ENCODE results near the gene MED12L. TPM values are rescaled to one million over a fixed set of nuclear protein-coding genes. Genes with fewer than 3 reads are reported as not detected.
"Not testable (repeated sequence)": the region's sequence is repeated elsewhere in the genome, so short reads cannot be mapped to it uniquely, and the experiment has no call there.

The MED12L gene
- total RNA-seq, 4 donors from 2014 or later, result 0.15 to 0.37 (median 0.22) TPM

DNA sequence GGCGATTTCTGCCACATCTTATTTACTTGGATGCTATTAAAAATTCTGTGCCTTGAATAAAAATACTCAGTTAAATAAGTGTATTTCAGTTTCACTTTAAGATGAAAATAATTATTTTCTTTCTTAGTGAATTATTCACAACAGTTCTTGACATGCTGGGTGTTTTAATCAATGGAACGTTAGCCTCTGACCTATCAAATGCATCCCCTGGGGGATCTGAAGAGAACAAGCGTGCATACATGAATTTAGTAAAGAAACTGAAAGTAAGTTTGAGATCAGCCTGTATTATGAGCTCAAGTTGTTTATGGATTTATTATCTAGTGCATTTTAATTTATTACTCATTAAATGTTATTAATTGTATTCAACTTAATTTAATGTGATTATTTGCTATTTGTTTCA lies 298.5 kb downstream of the MED12L start:
- no peak overlapping the region for H3K4me3 ChIP-seq (ENCODE audit: low read depth, poor library complexity, severe bottlenecking)
- no peak for DNase-seq (ENCODE audit: low spot score in 2 of 2)
- intact Hi-C loops (cut with DNase I; ENCODE audit: low total_unique reads), result no loop called here
- TF ChIP-seq, protein P1, sequence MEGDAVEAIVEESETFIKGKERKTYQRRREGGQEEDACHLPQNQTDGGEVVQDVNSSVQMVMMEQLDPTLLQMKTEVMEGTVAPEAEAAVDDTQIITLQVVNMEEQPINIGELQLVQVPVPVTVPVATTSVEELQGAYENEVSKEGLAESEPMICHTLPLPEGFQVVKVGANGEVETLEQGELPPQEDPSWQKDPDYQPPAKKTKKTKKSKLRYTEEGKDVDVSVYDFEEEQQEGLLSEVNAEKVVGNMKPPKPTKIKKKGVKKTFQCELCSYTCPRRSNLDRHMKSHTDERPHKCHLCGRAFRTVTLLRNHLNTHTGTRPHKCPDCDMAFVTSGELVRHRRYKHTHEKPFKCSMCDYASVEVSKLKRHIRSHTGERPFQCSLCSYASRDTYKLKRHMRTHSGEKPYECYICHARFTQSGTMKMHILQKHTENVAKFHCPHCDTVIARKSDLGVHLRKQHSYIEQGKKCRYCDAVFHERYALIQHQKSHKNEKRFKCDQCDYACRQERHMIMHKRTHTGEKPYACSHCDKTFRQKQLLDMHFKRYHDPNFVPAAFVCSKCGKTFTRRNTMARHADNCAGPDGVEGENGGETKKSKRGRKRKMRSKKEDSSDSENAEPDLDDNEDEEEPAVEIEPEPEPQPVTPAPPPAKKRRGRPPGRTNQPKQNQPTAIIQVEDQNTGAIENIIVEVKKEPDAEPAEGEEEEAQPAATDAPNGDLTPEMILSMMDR (IDR thresholded peaks at IDR 0.05), result no peak
- TF ChIP-seq POLR2A (IDR thresholded peaks at IDR 0.05), result no peak
- WGBS, 2 donors, result 33 to 35% methylated on average over 3 of the region's 3 CpGs

DNA sequence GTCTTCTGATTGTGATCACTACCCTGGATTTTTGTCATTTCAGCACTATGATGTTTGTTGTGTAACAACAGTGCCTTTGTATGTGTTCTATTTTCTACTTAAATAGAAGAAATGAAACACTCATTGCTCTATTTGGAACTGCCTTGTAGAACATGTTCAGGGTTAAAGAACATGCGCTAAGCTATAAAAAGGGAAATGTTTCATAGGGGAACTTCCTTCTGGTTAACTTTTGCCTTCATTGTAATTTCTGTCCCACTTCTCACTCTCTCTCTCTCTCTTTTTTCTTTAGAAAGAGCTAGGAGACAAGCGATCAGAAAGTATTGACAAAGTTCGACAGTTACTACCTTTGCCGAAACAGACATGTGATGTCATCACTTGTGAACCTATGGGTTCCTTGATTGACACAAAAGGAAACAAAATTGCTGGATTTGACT lies 299.3 kb downstream of the MED12L start, which contains the start of gene P2RY12:
TSS of gene P2RY12 (minus strand) at position 13 of the 434 bp plus-strand sequence. CDS start 45,908 bp downstream, outside the sequence.
- TF ChIP-seq, protein P1 (IDR thresholded peaks at IDR 0.05), result no peak
- TF ChIP-seq POLR2A (IDR thresholded peaks at IDR 0.05), result no peak
- DNase-seq (ENCODE audit: low spot score in 2 of 2), result no peak
- intact Hi-C loops (cut with DNase I; ENCODE audit: low total_unique reads), result no loop called here
- 85 to 89% methylated on average over 4 of the region's 4 CpGs for WGBS, 2 donors
- H3K4me3 ChIP-seq (ENCODE audit: low read depth, poor library complexity, severe bottlenecking), result no peak within 1 kb of the TSS

DNA sequence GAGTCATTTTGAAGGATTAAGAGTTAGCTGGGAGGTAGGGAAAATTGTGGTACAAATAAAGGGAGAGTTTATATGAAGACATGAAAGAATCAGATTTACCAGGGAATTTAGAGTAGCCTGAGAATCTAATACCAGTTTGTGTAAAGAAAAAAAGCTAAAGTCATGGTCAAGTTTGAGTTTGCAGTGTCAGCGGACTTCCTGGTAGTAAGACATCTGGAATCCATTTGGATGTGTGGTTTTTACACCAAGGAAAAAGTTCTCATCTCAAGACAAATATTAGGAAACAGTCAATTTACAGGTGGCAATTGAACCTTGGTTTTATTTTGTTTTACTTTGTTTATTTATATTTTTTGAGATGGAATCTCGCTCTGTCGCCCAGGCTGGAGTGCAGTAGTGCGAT lies 300.6 kb downstream of the MED12L start:
- no peak overlapping the region for H3K4me3 ChIP-seq (ENCODE audit: low read depth, poor library complexity, severe bottlenecking)
- intact Hi-C loops (cut with DNase I; ENCODE audit: low total_unique reads), result no loop called here
- no peak for DNase-seq (ENCODE audit: low spot score in 2 of 2)
- WGBS, 2 donors, result 88 to 90% methylated on average over 4 of the region's 4 CpGs
- TF ChIP-seq POLR2A (IDR thresholded peaks at IDR 0.05), result no peak
- TF ChIP-seq, protein P1 (IDR thresholded peaks at IDR 0.05), result no peak

DNA sequence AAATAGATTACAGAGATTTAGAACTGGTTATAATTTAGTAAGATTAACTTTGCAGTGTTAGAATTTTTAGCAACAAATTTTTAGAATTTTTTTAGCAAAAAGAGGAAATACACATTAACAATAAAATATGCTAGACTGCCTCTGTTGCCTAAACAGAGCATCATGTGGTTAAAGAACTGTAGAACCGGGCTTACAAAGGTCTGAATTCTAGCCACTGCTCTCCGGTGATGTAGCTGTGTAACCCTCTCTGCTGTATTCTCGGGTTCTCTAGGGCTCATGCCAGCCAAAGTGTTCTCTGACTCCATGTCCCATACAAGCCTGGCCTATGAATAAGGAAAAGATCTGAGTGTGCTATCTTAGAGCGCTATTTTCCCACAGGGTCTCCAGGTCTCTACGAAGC lies 302.0 kb downstream of the MED12L start:
- no peak for DNase-seq (ENCODE audit: low spot score in 2 of 2)
- H3K4me3 ChIP-seq (ENCODE audit: low read depth, poor library complexity, severe bottlenecking), result no peak overlapping the region
- WGBS, 2 donors, result 85 to 87% methylated on average over 5 of the region's 5 CpGs
- intact Hi-C loops (cut with DNase I; ENCODE audit: low total_unique reads), result no loop called here
- TF ChIP-seq POLR2A (IDR thresholded peaks at IDR 0.05), result no peak
- TF ChIP-seq, protein P1 (IDR thresholded peaks at IDR 0.05), result no peak

DNA sequence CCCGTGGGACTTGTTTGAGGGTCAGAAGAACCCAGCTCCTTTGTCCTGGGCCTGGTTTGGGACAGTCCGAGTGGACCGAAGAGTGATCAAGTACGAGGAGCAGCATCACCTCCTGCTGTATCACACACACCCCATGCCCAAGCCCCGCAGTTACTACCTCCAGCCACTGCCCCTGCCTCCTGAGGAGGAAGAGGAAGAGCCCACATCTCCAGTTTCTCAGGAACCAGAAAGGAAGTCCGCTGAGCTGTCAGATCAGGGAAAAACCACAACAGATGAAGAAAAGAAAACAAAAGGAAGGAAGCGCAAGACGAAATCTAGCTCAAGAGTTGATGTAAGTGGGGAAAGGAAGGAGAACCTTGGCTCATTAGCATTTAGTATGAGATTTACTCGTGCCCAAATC lies 302.4 kb downstream of the MED12L start:
- intact Hi-C loops (cut with DNase I; ENCODE audit: low total_unique reads), result no loop called here
- no peak for DNase-seq (ENCODE audit: low spot score in 2 of 2)
- WGBS, 2 donors, result 83% methylated on average over 9 of the region's 9 CpGs
- no peak for TF ChIP-seq POLR2A (IDR thresholded peaks at IDR 0.05)
- TF ChIP-seq, protein P1 (IDR thresholded peaks at IDR 0.05), result no peak
- H3K4me3 ChIP-seq (ENCODE audit: low read depth, poor library complexity, severe bottlenecking), result no peak overlapping the region

DNA sequence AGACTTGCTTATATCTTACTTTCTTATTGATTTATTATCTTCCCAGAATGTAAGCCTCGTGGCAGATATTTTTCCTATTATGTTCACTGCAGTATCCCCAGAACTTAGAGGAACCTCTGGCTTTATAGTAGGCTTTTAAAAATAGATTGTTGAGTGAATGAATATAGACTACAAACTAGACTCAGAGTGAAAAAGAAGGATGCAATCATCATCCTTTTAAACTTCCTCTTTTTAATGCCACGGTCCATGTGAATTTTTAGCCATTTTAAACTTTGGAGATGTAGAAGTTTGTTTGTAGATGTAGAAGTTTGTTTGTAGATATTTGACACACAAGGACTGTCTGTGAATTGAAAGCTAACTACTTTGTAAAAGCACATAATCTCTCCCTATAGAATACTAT lies 306.3 kb downstream of the MED12L start:
- H3K4me3 ChIP-seq (ENCODE audit: low read depth, poor library complexity, severe bottlenecking), result no peak overlapping the region
- 71 to 73% methylated on average over 2 of the region's 2 CpGs for WGBS, 2 donors
- intact Hi-C loops (cut with DNase I; ENCODE audit: low total_unique reads), result no loop called here
- TF ChIP-seq, protein P1 (IDR thresholded peaks at IDR 0.05), result no peak
- TF ChIP-seq POLR2A (IDR thresholded peaks at IDR 0.05), result no peak
- no peak for DNase-seq (ENCODE audit: low spot score in 2 of 2)

DNA sequence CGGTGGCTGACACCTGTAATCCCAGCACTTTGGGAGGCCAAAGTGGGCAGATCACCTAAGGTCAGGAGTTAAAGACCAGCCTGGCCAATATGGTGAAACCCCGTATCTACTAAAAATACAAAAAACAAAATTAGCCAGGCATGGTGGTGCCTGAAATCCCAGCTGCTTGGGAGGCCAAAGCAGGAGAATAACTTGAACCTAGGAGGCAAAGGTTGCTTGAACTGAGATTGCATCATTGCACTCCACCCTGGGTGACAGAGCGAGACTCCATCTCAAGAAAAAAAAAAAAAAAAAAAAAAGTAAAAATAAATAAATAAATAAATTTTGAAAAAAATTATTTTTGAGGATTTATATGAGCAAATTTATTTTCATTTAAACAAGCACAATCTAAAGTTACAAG lies 306.7 kb downstream of the MED12L start:
- DNase-seq (ENCODE audit: low spot score in 2 of 2); intact Hi-C loops (cut with DNase I; ENCODE audit: low total_unique reads); H3K4me3 ChIP-seq (ENCODE audit: low read depth, poor library complexity, severe bottlenecking): not testable (repeated sequence)
- 90 to 93% methylated on average over 3 of the region's 3 CpGs for WGBS, 2 donors

Data from lower leg skin (tissue), 4 donors.